GM06990 (cell line): ENCODE results near the gene BAIAP2.

Source experiments
- DNase-seq: peaks from one replicate; pipeline ENCODE4 v3.0.0-alpha.2; 2011; ENCODE audit not compliant: insufficient read length; ENCODE audit errors: extremely low read depth
- H3K27me3 ChIP-seq: replicated peaks from 2 replicates; pipeline ENCODE4 v1.6.0; 2011; ENCODE audit warnings: low read length; ENCODE audit not compliant: control insufficient read depth, insufficient read depth
- H3K36me3 ChIP-seq: 2 replicates; pipeline ENCODE4 v1.5.1; 2011; ENCODE audit warnings: low read length; ENCODE audit not compliant: control insufficient read depth, insufficient read depth
- H3K4me3 ChIP-seq: replicated peaks from 2 replicates; pipeline ENCODE4 v1.5.1; 2011; ENCODE audit warnings: low read depth, mild to moderate bottlenecking, control low read depth, low read length
- CTCF ChIP-seq: IDR thresholded peaks from 2 replicates; pipeline ENCODE4 v1.5.1; 2011; ENCODE audit warnings: low read length, control low read depth, mild to moderate bottlenecking, inconsistent platforms; ENCODE audit not compliant: insufficient read depth, poor library complexity, severe bottlenecking

Gene BAIAP2

GRCh38 chr17:81123052-81124048 is 88.4 kb downstream of the BAIAP2 start:
- Histone ChIP-seq H3K36me3 (no peaks in the 10 kb centered on the region), H3K4me3 (no peak overlapping the region), H3K27me3 (no peaks in the 10 kb centered on the region)
- DNase-seq, result no peak
- TF ChIP-seq CTCF, result no peak

- H3K27me3 ChIP-seq, result no peaks in the 10 kb centered on the region
- no peak for TF ChIP-seq CTCF
These were observed 89.4 kb downstream of the BAIAP2 start for GRCh38 chr17:81124377-81124776.

GRCh38 chr17:81125573-81126081 is 90.7 kb downstream of the BAIAP2 start:
- Histone ChIP-seq H3K27me3 (no peaks in the 10 kb centered on the region), H3K36me3 (no peaks in the 10 kb centered on the region), H3K4me3 (no peak overlapping the region)
- no peak for TF ChIP-seq CTCF
- DNase-seq, result no peak

More at GRCh38 chr17:81124377-81124776, 89.4 kb downstream of the BAIAP2 start:
- DNase-seq, result no peak
- Histone ChIP-seq H3K4me3 (no peak overlapping the region), H3K36me3 (no peaks in the 10 kb centered on the region)

GRCh38 chr17:81126281-81127132 is 91.6 kb downstream of the BAIAP2 start:
- no peak for TF ChIP-seq CTCF

GRCh38 chr17:81127133-81127455 is 92.1 kb downstream of the BAIAP2 start:
- TF ChIP-seq CTCF, result no peak
- no peak overlapping the region for H3K4me3 ChIP-seq
- H3K27me3 ChIP-seq, result no peaks in the 10 kb centered on the region
- no peaks in the 10 kb centered on the region for H3K36me3 ChIP-seq
- no peak for DNase-seq

More at GRCh38 chr17:81126281-81127132, 91.6 kb downstream of the BAIAP2 start:
- Histone ChIP-seq H3K27me3 (no peaks in the 10 kb centered on the region), H3K36me3 (no peaks in the 10 kb centered on the region), H3K4me3 (no peak overlapping the region)
- DNase-seq, result no peak
